ENCODE results near the gene KIAA1586.
"Not testable (repeated sequence)": the region's sequence is repeated elsewhere in the genome, so short reads cannot be mapped to it uniquely, and the experiment has no call there.

Gene KIAA1586

GRCh38 chr6:57047257-57047585 lies 728 bp downstream of the KIAA1586 start:
- not testable (repeated sequence) for DNase-seq

GRCh38 chr6:57047859-57048258 lies 1.4 kb downstream of the KIAA1586 start:
- DNase-seq = not testable (repeated sequence)

DNA sequence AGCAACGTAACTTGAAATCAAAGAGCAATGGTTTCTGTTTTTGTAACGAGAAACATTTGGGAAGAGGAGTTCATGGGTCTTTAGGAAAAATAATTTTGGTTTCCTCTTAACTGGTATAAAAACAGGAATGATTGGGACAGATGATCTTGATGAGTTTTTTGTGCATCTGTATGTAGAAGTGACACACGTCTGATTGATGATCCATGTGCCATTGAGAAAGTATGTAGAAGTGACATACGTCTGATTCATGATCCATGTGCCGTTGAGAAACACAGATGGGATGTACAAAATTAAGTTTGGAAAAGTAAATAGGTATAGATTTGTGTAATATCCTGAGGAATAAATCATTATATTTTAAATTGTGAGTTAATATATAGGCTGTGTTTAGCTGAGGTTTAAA lies 2.1 kb downstream of the KIAA1586 start:
- DNase-seq = no peak

DNA sequence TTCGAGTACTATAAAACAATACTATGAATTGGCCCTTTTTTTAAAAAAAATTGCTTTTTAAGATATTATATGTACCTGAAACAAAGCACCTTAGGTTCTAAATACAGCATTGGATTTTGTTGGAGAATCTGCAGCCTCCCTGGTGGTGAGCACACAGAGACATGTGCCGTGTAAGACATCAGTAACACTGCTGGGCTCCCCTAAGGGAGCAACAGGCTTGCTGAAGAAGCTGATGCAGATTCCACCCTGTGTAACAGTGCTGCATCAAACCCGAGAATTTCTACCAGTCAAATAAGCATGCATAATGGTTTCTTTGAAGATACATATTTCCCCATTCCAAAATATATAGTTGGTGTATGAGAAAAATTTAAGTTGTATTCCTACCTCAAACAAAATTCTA lies 17.4 kb downstream of the KIAA1586 start:
- no peak for DNase-seq

GRCh38 chr6:57064809-57065208 lies 18.3 kb downstream of the KIAA1586 start:
- DNase-seq = no peak

GRCh38 chr6:57068061-57068460 lies 21.6 kb downstream of the KIAA1586 start:
- DNase-seq = no peak

DNA sequence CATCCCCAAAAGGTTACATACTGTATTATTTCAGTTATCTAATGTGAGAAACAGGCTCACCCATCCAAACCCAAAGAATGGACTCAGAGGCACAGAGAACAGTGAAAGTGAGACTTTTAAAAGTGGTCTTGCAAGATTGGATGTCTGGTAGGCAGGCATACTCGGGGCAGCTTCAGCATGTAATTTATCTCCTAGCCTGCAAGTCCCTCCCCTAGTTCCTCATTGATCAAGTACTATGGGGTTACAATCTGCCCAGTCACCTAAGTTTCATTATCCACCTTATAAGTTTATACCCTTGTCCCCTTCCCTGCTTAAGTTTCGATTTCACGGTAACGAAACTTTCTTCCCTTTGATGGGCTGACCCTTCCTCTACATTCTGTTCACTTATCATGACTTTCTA lies 22.7 kb downstream of the KIAA1586 start:
- DNase-seq = no peak

GRCh38 chr6:57069920-57070331 lies 23.4 kb downstream of the KIAA1586 start:
- DNase-seq = no peak

GRCh38 chr6:57072108-57072507 lies 25.6 kb downstream of the KIAA1586 start:
- DNase-seq = no peak

DNA sequence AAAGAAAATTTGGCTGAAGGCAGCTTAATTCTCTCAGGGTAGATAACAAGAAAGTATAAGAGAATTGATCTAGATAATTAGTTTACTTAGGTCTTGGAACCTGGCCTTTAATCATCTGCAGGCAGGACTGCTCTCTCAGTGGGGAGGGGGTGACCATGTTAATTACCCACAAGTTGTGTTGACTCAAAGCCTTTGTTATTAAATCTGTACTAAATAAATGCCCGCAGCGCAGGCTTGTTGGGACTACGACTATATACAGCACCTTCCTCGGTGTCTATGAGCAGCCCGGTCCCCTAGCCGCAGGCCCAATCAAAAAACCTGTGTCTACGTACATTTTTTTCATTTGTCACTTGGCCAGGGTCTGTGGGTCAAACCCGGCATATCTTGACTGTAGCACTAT lies 27.9 kb downstream of the KIAA1586 start:
- no peak for DNase-seq

DNA sequence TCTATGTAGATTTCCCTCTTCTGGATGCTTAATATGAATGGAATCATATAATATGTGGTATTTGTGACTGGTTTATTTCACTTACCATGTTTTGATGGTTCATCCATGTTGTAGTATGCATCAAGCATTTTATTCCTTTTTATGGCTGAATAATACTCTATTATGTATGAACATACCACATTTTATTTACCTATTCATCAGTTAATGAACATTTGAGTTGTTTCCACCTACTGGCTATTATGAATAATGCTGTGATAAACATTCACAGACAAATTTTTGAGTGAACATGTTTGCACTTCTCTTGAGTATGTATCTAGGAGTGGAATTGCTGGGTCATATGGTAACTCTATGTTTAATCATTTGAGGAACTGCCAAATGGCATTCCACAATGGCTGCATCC lies 28.6 kb downstream of the KIAA1586 start:
- DNase-seq = no peak

DNA sequence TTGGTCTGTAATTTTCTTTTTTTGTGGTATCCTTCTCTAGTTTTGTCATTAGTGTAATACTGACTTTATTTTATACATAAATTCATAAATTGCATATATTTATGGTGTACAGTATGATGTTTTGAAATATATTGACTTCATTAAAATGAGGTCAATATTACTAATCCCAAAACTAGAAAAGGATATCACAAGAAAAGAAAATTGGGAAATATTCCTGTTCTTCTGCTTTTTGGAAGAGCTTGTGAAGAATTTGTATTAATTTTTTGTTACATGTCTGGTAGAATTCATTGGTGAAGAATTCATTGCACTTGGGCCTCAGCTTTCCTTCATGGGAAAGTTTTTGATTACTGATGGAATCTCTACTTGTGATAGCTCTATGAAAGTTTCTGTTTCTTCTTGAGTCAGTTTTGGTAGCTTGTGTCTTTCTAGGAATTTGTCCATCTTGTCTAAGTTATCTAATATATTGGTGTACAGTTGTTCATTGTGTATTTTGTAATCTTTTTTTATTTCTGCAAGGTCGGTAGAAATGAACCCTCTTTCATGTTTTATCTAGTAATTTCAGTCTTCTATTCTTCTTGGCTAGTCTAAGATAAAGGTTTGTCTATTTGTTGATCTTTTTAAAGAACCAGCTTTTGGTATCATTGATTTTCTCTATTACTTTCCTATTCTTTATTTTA lies 32.2 kb downstream of the KIAA1586 start:
- DNase-seq = no peak

DNA sequence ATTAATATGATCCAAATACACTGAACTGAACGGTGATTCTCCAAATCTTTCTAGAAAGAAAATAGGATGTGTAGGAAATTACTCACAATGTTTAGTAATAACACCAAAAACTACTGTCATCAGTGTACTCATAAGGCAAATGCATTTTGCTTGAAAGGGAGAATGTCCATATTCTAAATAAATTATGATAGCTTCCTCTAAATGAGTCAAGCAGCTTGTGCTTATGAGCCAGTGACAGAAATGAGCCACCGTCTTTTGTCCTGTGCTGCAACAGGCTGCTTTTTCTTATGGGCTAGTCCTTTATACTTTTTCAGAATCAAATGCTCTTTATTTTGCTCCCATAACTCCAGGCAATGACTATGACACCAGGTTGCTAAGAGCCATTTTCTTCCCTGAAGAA lies 39.0 kb downstream of the KIAA1586 start:
- DNase-seq = no peak

GRCh38 chr6:57086843-57087242 lies 40.4 kb downstream of the KIAA1586 start:
- DNase-seq = no peak

- no peak for DNase-seq
Measured at GRCh38 chr6:57087916-57088315, 41.4 kb downstream of the KIAA1586 start.

- DNase-seq = no peak
Measured at GRCh38 chr6:57089265-57089664, 42.8 kb downstream of the KIAA1586 start.

DNA sequence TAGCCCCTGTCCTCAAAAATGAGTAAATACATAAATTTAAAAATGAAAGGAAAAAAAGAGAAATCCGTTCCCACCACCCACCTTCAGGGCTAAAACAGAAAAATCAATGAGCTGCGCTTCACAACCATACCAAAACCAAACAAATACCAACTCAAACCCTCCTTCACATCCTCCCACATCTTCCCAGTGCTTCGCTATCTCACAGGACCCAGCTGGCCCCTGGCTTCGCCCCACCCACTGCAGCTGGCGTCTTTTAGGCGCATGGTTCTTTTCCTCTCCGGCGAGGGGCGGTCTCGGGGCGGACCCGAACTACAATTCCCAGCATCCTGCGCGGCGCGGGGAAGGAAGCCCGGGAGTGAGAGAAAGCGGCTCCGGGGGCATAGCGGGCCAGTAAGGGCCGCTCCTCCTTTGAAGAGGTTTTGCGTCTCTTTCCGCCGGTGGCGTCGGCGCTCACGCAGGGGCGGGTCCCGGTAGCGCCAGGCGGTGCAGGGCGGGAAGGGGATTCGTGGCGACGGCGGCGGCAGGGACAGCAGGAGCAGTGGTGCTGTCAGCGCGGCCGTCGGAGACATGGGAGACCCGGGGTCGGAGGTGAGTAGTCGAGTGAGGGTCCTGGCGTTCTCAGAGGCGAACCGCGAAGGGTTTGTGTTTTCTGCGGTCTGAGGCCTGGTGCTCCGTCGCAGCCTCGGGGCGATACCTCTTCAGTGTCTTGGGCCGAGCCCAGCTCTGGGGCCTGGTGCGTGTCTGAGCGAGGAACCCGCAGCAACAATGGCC lies 43.4 kb downstream of the KIAA1586 start, which contains the start of gene ZNF451:
TSS of gene ZNF451 (plus strand) at position 502 of the 771 bp plus-strand sequence. CDS start at position 568, 66 bp downstream.
- peak; percentile 97 for DNase-seq

DNA sequence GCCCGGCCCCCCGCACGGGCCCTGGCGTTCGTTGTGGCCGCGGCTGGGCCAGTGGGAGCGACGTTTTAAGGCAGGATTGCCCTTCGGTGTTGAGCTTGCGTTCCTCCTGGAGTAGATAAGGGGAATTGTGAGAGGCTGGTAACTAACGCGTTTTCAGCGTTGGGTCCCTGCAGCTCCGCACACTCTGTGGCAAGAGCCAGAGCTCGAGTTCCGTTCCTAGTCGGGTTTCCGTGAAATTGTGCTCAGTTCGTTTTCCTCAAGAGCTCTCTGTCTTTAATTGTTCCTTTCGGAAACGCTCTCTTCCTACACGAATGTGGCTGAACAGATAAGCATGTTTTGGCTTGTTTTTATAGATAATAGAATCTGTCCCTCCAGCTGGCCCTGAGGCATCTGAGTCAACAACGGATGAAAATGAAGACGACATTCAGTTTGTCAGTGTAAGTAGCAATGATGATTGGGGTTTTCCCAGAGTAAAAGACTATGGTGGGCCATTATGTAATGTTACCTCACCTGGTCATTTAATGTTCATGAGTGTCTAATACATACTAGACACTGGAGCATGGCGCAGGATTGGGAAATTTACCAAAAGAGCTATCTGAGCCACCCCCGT lies 44.1 kb downstream of the KIAA1586 start:
- DNase-seq = not testable (repeated sequence)

- DNase-seq = not testable (repeated sequence)
Measured at GRCh38 chr6:57091375-57091774, 44.9 kb downstream of the KIAA1586 start.

GRCh38 chr6:57094689-57095088 lies 48.2 kb downstream of the KIAA1586 start:
- no peak for DNase-seq

DNA sequence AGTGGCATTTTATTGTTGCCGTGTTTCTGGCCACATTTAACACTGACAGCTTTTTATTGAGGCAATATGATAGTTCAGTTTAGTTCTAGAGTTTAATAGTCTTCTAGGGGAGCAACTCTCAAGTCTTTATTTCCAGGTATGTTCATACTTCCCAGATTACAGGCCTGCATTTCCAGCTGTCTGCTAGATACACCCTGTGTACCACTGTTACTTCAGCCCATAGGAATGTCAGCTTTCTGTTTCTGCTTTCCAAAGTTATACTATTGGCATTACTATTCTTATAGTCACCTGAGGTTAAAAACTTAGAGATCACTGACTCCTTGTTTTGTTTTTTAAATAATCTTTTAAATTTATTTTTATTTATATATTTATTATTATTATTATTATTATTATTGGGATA lies 51.1 kb downstream of the KIAA1586 start:
- DNase-seq = no peak

GRCh38 chr6:57102976-57103375 lies 56.5 kb downstream of the KIAA1586 start:
- DNase-seq = no peak

- DNase-seq = no peak
Measured at GRCh38 chr6:57104336-57104735, 57.8 kb downstream of the KIAA1586 start.

All from DMS153 (cell line).